Caco-2 (cell line): ENCODE data around the gene SELENOT. TPM values are rescaled to one million over a fixed set of nuclear protein-coding genes. Genes with fewer than 3 reads are reported as not detected.

Source experiments
- BruUV-seq: library from RNA; stranded (reverse); fragments of 400-500 nt; replicated peaks from 2 replicates; lab custom pipeline; 2021; lab: Mats Ljungman, UMichigan
- CTCF ChIA-PET: fragments of 300-600 bp; sonication (Branson Sonifier 250); formaldehyde crosslinking; loops from one replicate; lab custom pipeline; 2022; ENCODE audit warnings: antibody characterized with exemption; lab: Charles Lee
- POLR2A ChIA-PET: fragments of 300-600 bp; sonication (Branson Sonifier 250); formaldehyde crosslinking; loops from one replicate; lab custom pipeline; 2022; ENCODE audit warnings: antibody characterized with exemption; lab: Charles Lee
- DNase-seq, 2 experiments: peaks; one replicate each; pipeline versions ENCODE4 v3.0.0 to v3.0.0-alpha.2; 2020 to 2022
- H3K27me3 ChIP-seq: replicated peaks from 2 replicates; pipeline ENCODE4 v1.6.0; 2011; ENCODE audit warnings: low read length; ENCODE audit not compliant: control insufficient read depth, insufficient read depth
- H3K36me3 ChIP-seq: 2 replicates; pipeline ENCODE4 v1.5.1; 2011; ENCODE audit warnings: low read length; ENCODE audit not compliant: control insufficient read depth, insufficient read depth
- H3K4me1 ChIP-seq: fragments of 250-450 bp; sonication (Bioruptor Pico); 2 replicates; pipeline ENCODE4 v1.5.1; 2020; ENCODE audit warnings: mild to moderate bottlenecking
- H3K4me3 ChIP-seq: 2 replicates; pipeline ENCODE4 v1.5.1; 2011; ENCODE audit warnings: low read depth, mild to moderate bottlenecking, control low read depth, low read length
- H3K9me3 ChIP-seq: fragments of 250-450 bp; sonication (Bioruptor Pico); 2 replicates; pipeline ENCODE4 v1.5.1; 2020; ENCODE audit warnings: mild to moderate bottlenecking, moderate library complexity
- H3K27ac Mint-ChIP-seq: one replicate; pipeline ENCODE4 v1.8.0; 2022; ENCODE audit warnings: mixed read lengths; ENCODE audit not compliant: unreplicated experiment
- H3K27me3 Mint-ChIP-seq: one replicate; pipeline ENCODE4 v1.8.0; 2022; ENCODE audit warnings: mixed read lengths; ENCODE audit not compliant: insufficient read depth, unreplicated experiment
- H3K36me3 Mint-ChIP-seq: one replicate; pipeline ENCODE4 v1.8.0; 2022; ENCODE audit warnings: mild to moderate bottlenecking, mixed read lengths; ENCODE audit not compliant: insufficient read depth, unreplicated experiment
- H3K4me1 Mint-ChIP-seq: one replicate; pipeline ENCODE4 v1.8.0; 2022; ENCODE audit warnings: low read depth, mixed read lengths; ENCODE audit not compliant: unreplicated experiment
- H3K4me3 Mint-ChIP-seq: one replicate; pipeline ENCODE4 v1.8.0; 2022; ENCODE audit warnings: mild to moderate bottlenecking, moderate library complexity, mixed read lengths; ENCODE audit not compliant: unreplicated experiment
- H3K9me3 Mint-ChIP-seq: one replicate; pipeline ENCODE4 v1.8.0; 2022; ENCODE audit warnings: mixed read lengths; ENCODE audit not compliant: unreplicated experiment
- intact Hi-C: fragments of 100-400 bp; cut with micrococcal nuclease; formaldehyde crosslinking; loops from one replicate; pipeline ENCODE4 v1.10.0; 2022; ENCODE audit not compliant: unreplicated experiment
- total RNA-seq: library from RNA; stranded (reverse); gene quantifications from 2 replicates; pipeline ENCODE4 v1.2.3, GENCODE V29; 2022
- TF ChIP-seq, protein P1 (sequence below), 2 experiments: fragments of 200-600 bp in 1 of 2; IDR thresholded peaks; 1 replicate in 1 of 2; 2 replicates in 1 of 2; pipeline versions ENCODE4 v1.5.1 to v1.8.0; 2011 to 2022; ENCODE audit warnings: antibody characterized with exemption in 1 of 2, control low read depth in 1 of 2, inconsistent platforms in 1 of 2, low read depth in 1 of 2, low read length in 1 of 2, mild to moderate bottlenecking in 1 of 2, moderate library complexity in 1 of 2; ENCODE audit not compliant: insufficient read depth in 1 of 2, severe bottlenecking in 1 of 2, unreplicated experiment in 1 of 2

SELENOT gene
- total RNA-seq, 1 experiment from 2014 or later = 124 TPM

DNA sequence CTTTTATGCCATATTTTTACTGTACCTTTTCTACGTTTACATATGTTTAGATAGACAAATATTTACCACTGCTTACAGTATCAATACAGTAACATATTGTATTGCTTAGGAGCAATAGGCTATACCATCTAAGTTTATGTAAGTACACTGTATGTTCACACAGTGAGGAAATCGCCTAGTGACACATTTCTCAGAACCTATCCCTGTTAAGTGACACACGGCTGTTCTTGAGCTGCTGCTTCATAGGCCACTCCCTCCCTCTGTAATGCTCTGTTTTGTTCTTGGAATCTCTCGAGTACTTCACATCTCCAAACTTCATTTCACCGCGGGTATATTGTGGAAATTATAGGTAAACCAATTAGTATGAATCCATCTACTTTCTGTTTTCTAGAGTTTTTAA, 13.4 kb upstream of the SELENOT start:
- POLR2A ChIA-PET = no interaction called here
- H3K4me3 Mint-ChIP-seq = no peak overlapping the region
- no TSS peak for BruUV-seq

DNA sequence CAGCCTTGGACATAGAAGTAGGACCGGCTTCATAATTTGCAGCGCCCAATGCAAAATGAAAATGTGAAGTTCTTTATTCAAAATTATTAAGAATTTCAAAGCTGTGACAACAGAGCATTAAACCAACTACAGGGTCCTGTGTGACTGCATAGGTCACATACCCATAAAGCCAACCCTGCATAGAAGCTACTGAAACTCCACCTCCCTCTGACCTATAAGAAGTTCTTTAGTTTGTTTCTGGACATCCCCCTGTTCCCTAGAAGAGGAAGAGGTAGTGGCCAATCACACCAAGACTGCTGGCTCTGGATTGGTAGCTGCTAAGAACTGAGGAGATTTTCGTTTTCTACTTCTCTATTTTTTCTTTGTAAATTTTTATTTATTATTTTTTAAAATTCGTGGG, 9.0 kb upstream of the SELENOT start:
- Mint-ChIP-seq H3K36me3 (peaks cover 16% of the 10 kb centered on the region), H3K9me3 (no peaks in the 10 kb centered on the region), H3K4me3 (no peak overlapping the region), H3K27me3 (no peaks in the 10 kb centered on the region), H3K4me1 (peaks cover 2% of the 10 kb centered on the region), H3K27ac (no peak overlapping the region)
- no peaks in the 10 kb centered on the region for H3K36me3 ChIP-seq
- H3K9me3 ChIP-seq = no peaks in the 10 kb centered on the region
- ChIA-PET CTCF (no interaction called here), POLR2A (interaction anchor here (1.2 kb wide), 1 partner anchor 9 kb away, joined by 3 read pairs; the partner anchor contains the start of gene SELENOT)
- intact Hi-C loops = no loop called here
- peaks cover 17% of the 10 kb centered on the region for H3K4me1 ChIP-seq
- TF ChIP-seq, protein P1, sequence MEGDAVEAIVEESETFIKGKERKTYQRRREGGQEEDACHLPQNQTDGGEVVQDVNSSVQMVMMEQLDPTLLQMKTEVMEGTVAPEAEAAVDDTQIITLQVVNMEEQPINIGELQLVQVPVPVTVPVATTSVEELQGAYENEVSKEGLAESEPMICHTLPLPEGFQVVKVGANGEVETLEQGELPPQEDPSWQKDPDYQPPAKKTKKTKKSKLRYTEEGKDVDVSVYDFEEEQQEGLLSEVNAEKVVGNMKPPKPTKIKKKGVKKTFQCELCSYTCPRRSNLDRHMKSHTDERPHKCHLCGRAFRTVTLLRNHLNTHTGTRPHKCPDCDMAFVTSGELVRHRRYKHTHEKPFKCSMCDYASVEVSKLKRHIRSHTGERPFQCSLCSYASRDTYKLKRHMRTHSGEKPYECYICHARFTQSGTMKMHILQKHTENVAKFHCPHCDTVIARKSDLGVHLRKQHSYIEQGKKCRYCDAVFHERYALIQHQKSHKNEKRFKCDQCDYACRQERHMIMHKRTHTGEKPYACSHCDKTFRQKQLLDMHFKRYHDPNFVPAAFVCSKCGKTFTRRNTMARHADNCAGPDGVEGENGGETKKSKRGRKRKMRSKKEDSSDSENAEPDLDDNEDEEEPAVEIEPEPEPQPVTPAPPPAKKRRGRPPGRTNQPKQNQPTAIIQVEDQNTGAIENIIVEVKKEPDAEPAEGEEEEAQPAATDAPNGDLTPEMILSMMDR (IDR thresholded peaks at IDR 0.05; ENCODE audit: insufficient read depth in 1 of 2, low read depth in 1 of 2, low read length in 1 of 2, severe bottlenecking in 1 of 2, unreplicated experiment in 1 of 2) = no peak
- H3K4me3 ChIP-seq = no peak overlapping the region
- no peaks in the 10 kb centered on the region for H3K27me3 ChIP-seq
- BruUV-seq = no TSS peak
- DNase-seq = no peak

More for the DNA sequence above, 13.4 kb upstream of the SELENOT start:
- H3K9me3 Mint-ChIP-seq = no peaks in the 10 kb centered on the region
- peaks cover 23% of the 10 kb centered on the region for H3K36me3 Mint-ChIP-seq
- H3K4me3 ChIP-seq = no peak overlapping the region
- DNase-seq = no peak
- H3K36me3 ChIP-seq = peaks cover 2% of the 10 kb centered on the region; the same call in 1 of the 2 replicates
- TF ChIP-seq, protein P1 (IDR thresholded peaks at IDR 0.05; ENCODE audit: insufficient read depth in 1 of 2, low read depth in 1 of 2, low read length in 1 of 2, severe bottlenecking in 1 of 2, unreplicated experiment in 1 of 2) = no peak
- peaks cover 5% of the 10 kb centered on the region; the same call in 1 of the 2 replicates for H3K4me1 ChIP-seq
- intact Hi-C loops = no loop called here
- no peaks in the 10 kb centered on the region for H3K27me3 Mint-ChIP-seq
- peaks cover 5% of the 10 kb centered on the region for H3K4me1 Mint-ChIP-seq
- H3K27me3 ChIP-seq = no peaks in the 10 kb centered on the region
- CTCF ChIA-PET = no interaction called here
- H3K27ac Mint-ChIP-seq = no peak overlapping the region
- no peaks in the 10 kb centered on the region for H3K9me3 ChIP-seq

DNA sequence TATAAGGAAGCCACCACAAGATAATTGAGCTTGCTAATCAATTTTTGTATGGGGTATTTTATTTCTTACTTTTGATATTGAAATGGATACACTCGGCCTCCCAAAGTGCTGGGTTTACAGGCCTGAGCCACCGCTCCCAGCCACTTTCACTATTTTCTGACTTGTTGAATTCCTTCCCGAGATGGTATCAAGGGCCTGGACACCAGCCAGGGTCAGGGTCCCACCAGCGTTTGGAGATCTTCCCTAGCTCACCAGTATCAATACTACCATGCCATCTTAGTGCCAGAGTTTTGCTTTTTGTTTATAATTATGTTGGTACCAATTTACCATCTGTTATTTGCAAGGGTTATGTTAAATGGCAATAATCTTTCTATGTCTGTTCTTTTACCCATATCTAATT, 5.5 kb upstream of the SELENOT start:
- no peaks in the 10 kb centered on the region for H3K9me3 ChIP-seq
- H3K27ac Mint-ChIP-seq = no peak overlapping the region
- no peaks in the 10 kb centered on the region for H3K9me3 Mint-ChIP-seq
- ChIA-PET CTCF (no interaction called here), POLR2A (no interaction called here)
- peaks cover 29% of the 10 kb centered on the region for H3K36me3 Mint-ChIP-seq
- no peak overlapping the region for H3K4me3 Mint-ChIP-seq
- no peak for DNase-seq
- H3K4me3 ChIP-seq = no peak overlapping the region
- TF ChIP-seq, protein P1 (IDR thresholded peaks at IDR 0.05; ENCODE audit: insufficient read depth in 1 of 2, low read depth in 1 of 2, low read length in 1 of 2, severe bottlenecking in 1 of 2, unreplicated experiment in 1 of 2) = no peak
- H3K4me1 ChIP-seq = peaks cover 28% of the 10 kb centered on the region
- peaks cover 30% of the 10 kb centered on the region for H3K4me1 Mint-ChIP-seq
- BruUV-seq = no TSS peak
- no peaks in the 10 kb centered on the region for H3K27me3 Mint-ChIP-seq
- no peaks in the 10 kb centered on the region for H3K36me3 ChIP-seq
- intact Hi-C loops = no loop called here
- H3K27me3 ChIP-seq = no peaks in the 10 kb centered on the region
